ENCODE results near the gene HS6ST3. TPM values are rescaled to one million over a fixed set of nuclear protein-coding genes. Genes with fewer than 3 reads are reported as not detected.
"Not testable (repeated sequence)": the region's sequence is repeated elsewhere in the genome, so short reads cannot be mapped to it uniquely, and the experiment has no call there.

The HS6ST3 gene
- total and polyA plus RNA-seq, 2 donors from 2014 or later, result 0.47 to 1.2 TPM

GRCh38 chr13:96500953-96501352 is 411.0 kb downstream of the HS6ST3 start:
- no peak overlapping the region for H3K27ac ChIP-seq (ENCODE audit: low read depth in 2 of 2, low read length in 2 of 2)
- H3K9me3 ChIP-seq (ENCODE audit: control insufficient read depth in 2 of 3, insufficient read depth in 1 of 3, low read length in 3 of 3), result no peaks in the 10 kb centered on the region
- no peak overlapping the region for H3K4me3 ChIP-seq (ENCODE audit: low read length in 3 of 3)
- FAIRE-seq, result no peak
- no peaks in the 10 kb centered on the region for H3K27me3 ChIP-seq (ENCODE audit: control insufficient read depth, insufficient read depth, low read length)
- H3K9ac ChIP-seq (ENCODE audit: low read length in 3 of 3), result no peak overlapping the region
- no peak for TF ChIP-seq CTCF (IDR thresholded peaks at IDR 0.05; ENCODE audit: borderline replicate concordance, extremely low read depth, insufficient read depth)
- DNase-seq, result no peak
- intact Hi-C loops (cut with DNase I), result no loop called here
- H3K4me1 ChIP-seq (ENCODE audit: control insufficient read depth in 2 of 3, insufficient read depth in 2 of 3, low read depth in 1 of 3, low read length in 3 of 3), result no peaks in the 10 kb centered on the region
- no peaks in the 10 kb centered on the region for H3K36me3 ChIP-seq (ENCODE audit: control insufficient read depth in 2 of 3, insufficient read depth in 3 of 3, low read length in 3 of 3)

DNA sequence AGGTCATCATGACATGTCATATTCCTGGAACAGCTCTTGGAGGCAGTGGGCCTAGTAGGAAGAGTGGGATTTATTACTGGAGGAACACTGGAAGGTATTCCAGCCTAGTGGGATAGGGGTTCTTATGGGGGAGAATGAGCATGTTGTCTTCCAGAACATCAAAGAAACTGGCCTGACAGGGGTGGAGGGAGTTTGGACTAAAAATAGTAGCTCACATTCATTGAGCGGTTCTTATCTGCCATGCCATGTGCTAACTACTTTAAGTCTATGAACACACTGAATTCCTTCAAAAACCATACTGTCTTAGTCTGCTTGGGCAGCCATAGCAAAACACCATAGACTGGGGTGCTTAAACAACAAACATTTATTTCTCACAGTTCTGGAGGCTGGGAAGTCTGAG is 413.6 kb downstream of the HS6ST3 start:
- FAIRE-seq, result no peak
- Histone ChIP-seq H3K4me3 (ENCODE audit: low read length in 3 of 3) (no peak overlapping the region), H3K27ac (ENCODE audit: low read depth in 2 of 2, low read length in 2 of 2) (no peak overlapping the region), H3K9me3 (ENCODE audit: control insufficient read depth in 2 of 3, insufficient read depth in 1 of 3, low read length in 3 of 3) (no peaks in the 10 kb centered on the region), H3K27me3 (ENCODE audit: control insufficient read depth, insufficient read depth, low read length) (no peaks in the 10 kb centered on the region), H3K36me3 (ENCODE audit: control insufficient read depth in 2 of 3, insufficient read depth in 3 of 3, low read length in 3 of 3) (no peaks in the 10 kb centered on the region), H3K9ac (ENCODE audit: low read length in 3 of 3) (no peak overlapping the region), H3K4me1 (ENCODE audit: control insufficient read depth in 2 of 3, insufficient read depth in 2 of 3, low read depth in 1 of 3, low read length in 3 of 3) (no peaks in the 10 kb centered on the region)
- no peak for DNase-seq
- no peak for TF ChIP-seq CTCF (IDR thresholded peaks at IDR 0.05; ENCODE audit: borderline replicate concordance, extremely low read depth, insufficient read depth)
- intact Hi-C loops (cut with DNase I), result no loop called here

- Histone ChIP-seq H3K27ac (ENCODE audit: low read depth in 2 of 2, low read length in 2 of 2) (no peak overlapping the region), H3K9me3 (ENCODE audit: control insufficient read depth in 2 of 3, insufficient read depth in 1 of 3, low read length in 3 of 3) (no peaks in the 10 kb centered on the region), H3K4me3 (ENCODE audit: low read length in 3 of 3) (no peak overlapping the region), H3K36me3 (ENCODE audit: control insufficient read depth in 2 of 3, insufficient read depth in 3 of 3, low read length in 3 of 3) (no peaks in the 10 kb centered on the region), H3K4me1 (ENCODE audit: control insufficient read depth in 2 of 3, insufficient read depth in 2 of 3, low read depth in 1 of 3, low read length in 3 of 3) (no peaks in the 10 kb centered on the region), H3K9ac (ENCODE audit: low read length in 3 of 3) (no peak overlapping the region), H3K27me3 (ENCODE audit: control insufficient read depth, insufficient read depth, low read length) (no peaks in the 10 kb centered on the region)
- intact Hi-C loops (cut with DNase I), result no loop called here
- TF ChIP-seq CTCF (IDR thresholded peaks at IDR 0.05; ENCODE audit: borderline replicate concordance, extremely low read depth, insufficient read depth), result no peak
- FAIRE-seq (no peak), DNase-seq (no peak)
These were observed 421.7 kb downstream of the HS6ST3 start for GRCh38 chr13:96511587-96511986.

- Histone ChIP-seq H3K36me3 (ENCODE audit: control insufficient read depth in 2 of 3, insufficient read depth in 3 of 3, low read length in 3 of 3) (no peaks in the 10 kb centered on the region), H3K27me3 (ENCODE audit: control insufficient read depth, insufficient read depth, low read length) (no peaks in the 10 kb centered on the region), H3K9me3 (ENCODE audit: control insufficient read depth in 2 of 3, insufficient read depth in 1 of 3, low read length in 3 of 3) (no peaks in the 10 kb centered on the region), H3K27ac (ENCODE audit: low read depth in 2 of 2, low read length in 2 of 2) (no peak overlapping the region), H3K4me3 (ENCODE audit: low read length in 3 of 3) (no peak overlapping the region), H3K4me1 (ENCODE audit: control insufficient read depth in 2 of 3, insufficient read depth in 2 of 3, low read depth in 1 of 3, low read length in 3 of 3) (no peaks in the 10 kb centered on the region), H3K9ac (ENCODE audit: low read length in 3 of 3) (no peak overlapping the region)
- FAIRE-seq (no peak), DNase-seq (no peak)
- TF ChIP-seq CTCF (IDR thresholded peaks at IDR 0.05; ENCODE audit: borderline replicate concordance, extremely low read depth, insufficient read depth), result no peak
- intact Hi-C loops (cut with DNase I), result no loop called here
These were observed 429.5 kb downstream of the HS6ST3 start for GRCh38 chr13:96519380-96519779.

DNA sequence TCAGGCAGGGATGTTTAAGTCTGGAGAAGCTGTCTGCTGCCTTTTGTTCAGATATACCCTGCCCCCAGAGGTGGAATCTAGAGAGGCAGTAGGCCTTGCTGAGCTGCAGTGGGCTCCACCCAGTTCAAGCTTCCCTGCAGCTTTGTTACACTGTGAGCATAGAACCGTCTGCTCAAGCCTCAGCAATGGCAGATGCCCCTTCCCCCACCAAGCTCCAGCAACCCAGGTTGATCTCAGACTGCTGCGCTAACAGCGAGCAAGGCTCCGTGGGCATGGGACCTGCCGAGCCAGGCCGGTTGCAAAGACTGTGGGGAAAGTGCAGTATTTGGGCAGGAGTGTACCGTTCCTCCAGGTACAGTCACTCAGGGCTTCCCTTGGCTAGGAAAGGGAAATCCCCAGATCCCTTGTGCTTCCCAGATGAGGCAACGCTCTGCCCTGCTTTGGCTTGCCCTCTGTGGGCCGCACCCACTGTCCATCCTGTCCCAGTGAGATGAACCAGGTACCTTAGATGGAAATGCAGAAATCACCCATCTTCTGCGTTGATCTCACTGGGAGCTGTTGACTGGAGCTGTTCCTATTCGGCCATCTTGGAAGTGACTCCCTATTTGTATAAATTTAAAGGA is 434.6 kb downstream of the HS6ST3 start:
- FAIRE-seq; intact Hi-C loops (cut with DNase I); H3K4me1 ChIP-seq (ENCODE audit: control insufficient read depth in 2 of 3, insufficient read depth in 2 of 3, low read depth in 1 of 3, low read length in 3 of 3); H3K9ac ChIP-seq (ENCODE audit: low read length in 3 of 3); H3K9me3 ChIP-seq (ENCODE audit: control insufficient read depth in 2 of 3, insufficient read depth in 1 of 3, low read length in 3 of 3); H3K27ac ChIP-seq (ENCODE audit: low read depth in 2 of 2, low read length in 2 of 2); H3K4me3 ChIP-seq (ENCODE audit: low read length in 3 of 3); H3K36me3 ChIP-seq (ENCODE audit: control insufficient read depth in 2 of 3, insufficient read depth in 3 of 3, low read length in 3 of 3); H3K27me3 ChIP-seq (ENCODE audit: control insufficient read depth, insufficient read depth, low read length); DNase-seq: not testable (repeated sequence)
